GM15510 (cell line): Measurements from ENCODE around the gene GSN.

Experiments
- POLR2A ChIP-seq: IDR thresholded peaks from 3 replicates; pipeline ENCODE4 v1.6.1; 2011; ENCODE audit warnings: borderline replicate concordance; ENCODE audit not compliant: insufficient read length; ENCODE audit errors: extremely low read depth

Gene GSN

DNA sequence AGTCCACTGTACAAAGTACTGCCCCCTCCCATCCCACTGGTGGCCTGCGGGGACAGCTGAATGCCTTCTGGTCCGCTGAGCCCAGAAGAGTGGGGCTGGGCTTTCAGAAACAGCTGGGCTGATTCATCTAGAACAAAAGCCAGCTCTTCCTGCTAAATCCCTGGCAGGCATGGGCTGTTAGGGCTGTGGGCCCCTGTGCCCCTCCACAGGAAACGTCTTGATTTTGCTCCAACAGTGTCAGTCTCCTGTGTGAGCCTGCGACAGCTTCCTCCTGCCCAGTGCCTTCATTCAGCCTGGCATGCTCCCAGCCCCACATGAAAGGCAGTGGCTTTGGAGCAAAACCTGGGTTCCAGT is 6.9 kb upstream of the GSN start:
- TF ChIP-seq POLR2A: no peak

- no peak for TF ChIP-seq POLR2A
Measured at GRCh38 chr9:121261755-121262154, 6.2 kb upstream of the GSN start.

DNA sequence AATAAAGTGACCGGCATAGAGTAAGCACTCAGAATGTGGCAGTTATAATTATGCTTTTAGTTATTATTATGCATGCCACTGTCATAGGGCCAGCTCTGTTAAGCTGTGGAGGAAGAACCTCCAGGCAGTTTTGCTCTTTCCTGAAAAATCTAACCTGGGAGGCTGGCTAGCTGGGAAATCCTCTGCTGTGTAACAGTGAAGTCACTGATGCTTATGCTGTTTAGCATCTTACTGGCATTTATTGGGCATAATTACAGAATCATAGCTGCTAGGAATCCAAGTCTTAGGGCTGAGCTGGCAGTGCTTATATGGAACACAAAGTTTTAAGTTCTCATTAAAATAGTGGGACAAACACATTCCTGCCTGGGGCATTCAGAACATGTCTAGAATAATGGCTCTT is 5.5 kb upstream of the GSN start:
- TF ChIP-seq POLR2A: no peak

GRCh38 chr9:121262953-121263352 is 5.0 kb upstream of the GSN start:
- TF ChIP-seq POLR2A: no peak

GRCh38 chr9:121266356-121266755 is 1.6 kb upstream of the GSN start:
- no peak for TF ChIP-seq POLR2A

- no peak for TF ChIP-seq POLR2A
Measured at GRCh38 chr9:121266906-121267650, 884 bp upstream of the GSN start.

- TF ChIP-seq POLR2A: no peak
Measured at GRCh38 chr9:121268598-121268850, 562 bp downstream of the GSN start.

- TF ChIP-seq POLR2A: no peak
Measured at GRCh38 chr9:121268851-121269641, 1.1 kb downstream of the GSN start.

- TF ChIP-seq POLR2A: no peak
Measured at GRCh38 chr9:121269642-121270254, 1.8 kb downstream of the GSN start.

DNA sequence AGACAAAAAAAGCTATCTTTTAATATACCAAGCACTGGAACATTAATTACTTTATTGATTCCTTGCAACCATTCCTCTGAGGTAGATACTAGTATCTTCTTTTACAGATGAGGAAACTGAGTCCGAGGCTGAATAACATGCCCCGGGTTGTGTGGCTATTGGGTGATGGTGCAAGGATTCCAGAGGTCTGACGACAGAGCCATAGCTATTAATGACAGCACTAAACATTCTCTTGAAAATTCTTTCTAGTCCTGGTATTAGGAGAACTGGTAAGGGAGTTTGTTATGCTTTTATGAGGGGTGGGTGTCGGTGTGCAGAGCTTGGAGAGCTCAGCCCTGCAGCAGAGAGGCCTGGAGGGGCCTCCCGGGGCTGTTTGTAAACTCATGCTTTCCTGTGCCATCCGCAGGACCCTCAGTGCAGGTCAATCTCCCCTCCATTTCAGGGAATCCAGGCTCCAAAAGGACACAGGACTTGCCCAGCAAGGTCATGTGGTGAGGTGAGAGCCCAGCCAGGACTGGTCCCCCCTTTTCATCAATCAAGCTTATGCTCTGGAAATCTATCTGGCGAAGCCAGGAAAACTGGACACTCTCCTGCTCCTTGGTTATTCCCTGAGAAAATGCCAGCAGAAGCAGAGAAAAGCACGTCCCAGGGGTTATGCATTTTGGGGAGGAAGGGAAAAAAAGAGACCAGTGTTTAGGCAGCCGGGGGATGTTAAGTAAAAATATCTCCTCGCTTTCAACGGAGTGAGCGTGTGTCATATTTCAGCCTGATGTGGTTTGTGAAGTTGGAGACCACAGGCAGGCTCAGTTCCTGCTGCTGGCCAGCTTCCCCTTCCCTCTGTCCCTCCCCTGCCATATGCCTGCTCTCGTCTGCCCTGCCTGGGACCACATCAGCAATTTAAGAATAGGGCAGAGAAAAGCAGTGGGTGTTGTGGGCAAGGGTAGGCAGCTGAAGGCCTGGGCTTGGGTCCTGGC is 3.7 kb downstream of the GSN start:
- TF ChIP-seq POLR2A: no peak

- no peak for TF ChIP-seq POLR2A
Measured at GRCh38 chr9:121272401-121272948, 4.5 kb downstream of the GSN start.

DNA sequence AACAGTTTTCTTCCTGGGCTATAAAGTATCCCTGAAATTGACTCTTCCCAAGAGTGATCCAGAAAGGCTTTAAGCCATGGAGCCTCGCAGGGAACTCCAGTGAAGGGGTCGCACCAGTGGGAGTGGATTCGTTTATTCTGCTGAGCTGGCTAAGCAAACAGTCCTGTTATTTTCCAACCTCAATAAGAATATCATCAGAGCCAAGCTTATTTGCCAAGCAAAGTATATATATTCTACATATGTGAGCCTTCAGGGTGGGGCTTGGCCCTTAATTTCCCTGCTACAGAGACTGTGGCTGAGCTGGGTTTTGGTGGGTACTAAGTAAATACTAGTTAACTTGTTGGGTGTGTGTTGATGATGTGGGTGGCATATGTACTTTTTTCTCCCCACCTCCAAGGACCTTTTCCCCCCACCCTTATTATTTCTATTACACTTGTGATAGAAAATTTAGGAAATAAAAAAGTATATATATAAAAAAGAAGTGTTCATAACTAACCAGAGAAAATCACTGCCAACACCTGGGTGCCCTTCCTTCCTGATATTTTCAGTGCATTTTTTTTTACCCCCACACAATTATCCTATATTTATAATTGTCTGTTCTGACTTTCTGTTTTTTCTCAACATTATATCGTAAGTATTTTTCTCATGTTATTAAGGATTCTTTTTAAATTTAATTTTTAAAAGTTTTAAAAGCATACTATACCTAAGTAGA is 5.3 kb downstream of the GSN start:
- no peak for TF ChIP-seq POLR2A

GRCh38 chr9:121274851-121275250 is 6.9 kb downstream of the GSN start:
- no peak for TF ChIP-seq POLR2A
